Esophagus muscularis mucosa (tissue), 4 donors: ENCODE measurements around the gene SCGB2B2. TPM values are rescaled to one million over a fixed set of nuclear protein-coding genes. Genes with fewer than 3 reads are reported as not detected.

Source experiments
- DNase-seq: peaks from one replicate; pipeline ENCODE4 v3.0.0-alpha.2; 2017; ENCODE audit errors: extremely low spot score
- H3K27ac ChIP-seq, 4 donors: fragments of 200-600 bp; sonication (generic); replicated peaks in 1 of 4; 1 replicate in 3 of 4; 2 replicates in 1 of 4; pipeline ENCODE4 v1.5.1; 2016 to 2019; ENCODE audit warnings: mild to moderate bottlenecking in 1 of 4
- H3K27me3 ChIP-seq, 4 donors: fragments of 200-600 bp; sonication (generic); one replicate each; pipeline versions ENCODE4 v1.5.1 to v1.6.0; 2016 to 2019
- H3K36me3 ChIP-seq, 4 donors: fragments of 200-600 bp; sonication (generic); one replicate each; pipeline ENCODE4 v1.5.1; 2016 to 2019
- H3K4me1 ChIP-seq, 4 donors: fragments of 200-600 bp; sonication (generic); one replicate each; pipeline ENCODE4 v1.5.1; 2016 to 2019
- H3K4me3 ChIP-seq, 4 donors: fragments of 200-600 bp; sonication (generic); 1 replicate in 2 of 4; 2 replicates in 2 of 4; pipeline ENCODE4 v1.5.1; 2016 to 2019; ENCODE audit warnings: mild to moderate bottlenecking in 4 of 4, moderate library complexity in 1 of 4
- H3K9me3 ChIP-seq, 4 donors: fragments of 200-600 bp; sonication (generic); 1 replicate in 3 of 4; 2 replicates in 1 of 4; pipeline ENCODE4 v1.5.1; 2016 to 2019
- CTCF ChIP-seq, 3 experiments: fragments of 200-600 bp in 2 of 3; fragments of 450-650 bp in 1 of 3; sonication (generic) in 2 of 3; IDR thresholded peaks; one replicate each; pipeline ENCODE4 v1.5.1; 2017 to 2019; ENCODE audit warnings: antibody characterized with exemption in 3 of 3, mild to moderate bottlenecking in 2 of 3, moderate library complexity in 1 of 3
- EP300 ChIP-seq: sonication (generic); formaldehyde crosslinking; IDR thresholded peaks from one replicate; pipeline ENCODE4 v1.6.1; 2017; ENCODE audit warnings: antibody characterized with exemption
- POLR2A ChIP-seq: fragments of 450-650 bp; IDR thresholded peaks from one replicate; pipeline ENCODE4 v1.6.1; 2017; ENCODE audit warnings: antibody characterized with exemption, moderate library complexity, mild to moderate bottlenecking, low read depth
- POLR2AphosphoS5 ChIP-seq, 2 donors: sonication (generic); formaldehyde crosslinking; IDR thresholded peaks; one replicate each; pipeline ENCODE4 v1.6.1; 2017; ENCODE audit warnings: antibody characterized with exemption in 2 of 2
- WGBS: methylation state at CpG from one replicate; pipeline ENCODE4 v1.1.5; 2018; 5-methylcytosine and 5-hydroxymethylcytosine counted together
- intact Hi-C: fragments of 100-400 bp; cut with DNase I; formaldehyde crosslinking; loops from one replicate; pipeline ENCODE4 v1.15.1; 2023
- total RNA-seq, 4 donors: library from RNA; depleted of rRNA; stranded (reverse); fragments of >200 nt; gene quantifications; one replicate each; pipeline versions ENCODE4 v1.1.0 to v1.2.1, GENCODE V29; 2016

SCGB2B2 gene
- total RNA-seq, result under 1 TPM in 2 of 4 donors, not detected in 2; 0.83 to 0.86 TPM

- H3K36me3 ChIP-seq, result peaks cover 28 to 33% (median 29%) of the 10 kb centered on the region in 4 donors
- peaks cover 23 to 32% (median 28%) of the 10 kb centered on the region in 4 donors for H3K4me1 ChIP-seq
- no peak for TF ChIP-seq POLR2A
- TF ChIP-seq CTCF (IDR thresholded peaks at IDR 0.05), result no peak
- TF ChIP-seq POLR2AphosphoS5 (IDR thresholded peaks at IDR 0.05), result no peak
- TF ChIP-seq EP300, result no peak
- peaks cover 0 to 29% (median 20%) of the 10 kb centered on the region in 4 donors for H3K9me3 ChIP-seq
- DNase-seq, result no peak
- 6% methylated on average over 26 of the region's 26 CpGs for WGBS
- H3K27ac ChIP-seq, result peak within 1 kb of the TSS; percentile 92 to 97 (median 96)
- H3K4me3 ChIP-seq, result peak within 1 kb of the TSS; percentile 66 to 85 (median 80)
- no peaks in the 10 kb centered on the region for H3K27me3 ChIP-seq
- intact Hi-C loops, result loop anchor here (5.0 to 10.0 kb wide), 2 partner anchors 55 to 98 kb away; partner anchors contain the start of genes ZNF181 and ZNF599
Measured at GRCh38 chr19:34676697-34677385, at the start of gene SCGB2B2. SCGB2B2 (minus strand) TSS chr19:34677159; CDS start chr19:34594563, 82,596 bp downstream.

- no peak for TF ChIP-seq CTCF (IDR thresholded peaks at IDR 0.05)
- TF ChIP-seq EP300, result no peak
- TF ChIP-seq POLR2AphosphoS5 (IDR thresholded peaks at IDR 0.05), result no peak
- no peak for TF ChIP-seq POLR2A
Measured at GRCh38 chr19:34725400-34725799, 48.4 kb upstream of the SCGB2B2 start.

GRCh38 chr19:34722353-34722752 lies 45.4 kb upstream of the SCGB2B2 start:
- 58% methylated on average over 7 of the region's 11 CpGs for WGBS
- no peak overlapping the region for H3K4me3 ChIP-seq
- no peaks in the 10 kb centered on the region for H3K4me1 ChIP-seq
- peaks cover 0 to 8% (median 0%) of the 10 kb centered on the region in 4 donors for H3K27me3 ChIP-seq
- TF ChIP-seq EP300, result no peak
- no peak for TF ChIP-seq CTCF (IDR thresholded peaks at IDR 0.05)
- no peak for TF ChIP-seq POLR2A
- TF ChIP-seq POLR2AphosphoS5 (IDR thresholded peaks at IDR 0.05), result no peak
- no peaks in the 10 kb centered on the region for H3K9me3 ChIP-seq
- no peak for DNase-seq
- no peak overlapping the region for H3K27ac ChIP-seq
- no peaks in the 10 kb centered on the region for H3K36me3 ChIP-seq
- intact Hi-C loops, result no loop called here

More at GRCh38 chr19:34725400-34725799, 48.4 kb upstream of the SCGB2B2 start:
- Histone ChIP-seq H3K4me3 (no peak overlapping the region), H3K27ac (no peak overlapping the region), H3K9me3 (no peaks in the 10 kb centered on the region), H3K36me3 (no peaks in the 10 kb centered on the region), H3K27me3 (peaks cover 0 to 8% (median 0%) of the 10 kb centered on the region in 4 donors), H3K4me1 (no peaks in the 10 kb centered on the region)
- 35% methylated on average over 4 of the region's 6 CpGs for WGBS
- intact Hi-C loops, result no loop called here
- no peak for DNase-seq

GRCh38 chr19:34715357-34715756 lies 38.4 kb upstream of the SCGB2B2 start:
- H3K4me3 ChIP-seq, result no peak overlapping the region
- intact Hi-C loops, result no loop called here

More at GRCh38 chr19:34715357-34715756, 38.4 kb upstream of the SCGB2B2 start:
- Histone ChIP-seq H3K27ac (no peak overlapping the region), H3K36me3 (no peaks in the 10 kb centered on the region), H3K27me3 (peaks cover 0 to 5% (median 0%) of the 10 kb centered on the region in 4 donors), H3K9me3 (peaks cover 0 to 5% (median 0%) of the 10 kb centered on the region in 4 donors), H3K4me1 (peaks cover 0 to 6% (median 0%) of the 10 kb centered on the region in 4 donors)
- TF ChIP-seq CTCF (IDR thresholded peaks at IDR 0.05) (no peak), POLR2AphosphoS5 (IDR thresholded peaks at IDR 0.05) (no peak), POLR2A (no peak), EP300 (no peak)
- DNase-seq, result no peak
